ENCODE measurements around the gene COL5A1. TPM values are rescaled to one million over a fixed set of nuclear protein-coding genes. Genes with fewer than 3 reads are reported as not detected.

The COL5A1 gene
- total RNA-seq, 1 experiment from 2014 or later: 10.1 TPM

- H3K27me3 ChIP-seq (ENCODE audit: control insufficient read depth, insufficient read depth, low read length): no peaks in the 10 kb centered on the region
- no peak overlapping the region for H3K4me3 ChIP-seq (ENCODE audit: insufficient read depth, low read depth, low read length)
- DNase-seq: peak; percentile 95
- no peaks in the 10 kb centered on the region for H3K36me3 ChIP-seq (replicated peaks; ENCODE audit: control insufficient read depth, insufficient read depth, low read length)
Observed at GRCh38 chr9:134778841-134779411, 137.3 kb downstream of the COL5A1 start.

GRCh38 chr9:134779640-134780039, 138.0 kb downstream of the COL5A1 start:
- no peak for DNase-seq
- Histone ChIP-seq H3K36me3 (replicated peaks; ENCODE audit: control insufficient read depth, insufficient read depth, low read length) (no peaks in the 10 kb centered on the region), H3K27me3 (ENCODE audit: control insufficient read depth, insufficient read depth, low read length) (no peaks in the 10 kb centered on the region), H3K4me3 (ENCODE audit: insufficient read depth, low read depth, low read length) (no peak overlapping the region)

GRCh38 chr9:134781591-134782302, 140.1 kb downstream of the COL5A1 start:
- Histone ChIP-seq H3K27me3 (ENCODE audit: control insufficient read depth, insufficient read depth, low read length) (no peaks in the 10 kb centered on the region), H3K36me3 (replicated peaks; ENCODE audit: control insufficient read depth, insufficient read depth, low read length) (no peaks in the 10 kb centered on the region), H3K4me3 (ENCODE audit: insufficient read depth, low read depth, low read length) (no peak overlapping the region)
- peak; percentile 89 for DNase-seq

- Histone ChIP-seq H3K27me3 (ENCODE audit: control insufficient read depth, insufficient read depth, low read length) (no peaks in the 10 kb centered on the region), H3K4me3 (ENCODE audit: insufficient read depth, low read depth, low read length) (no peak overlapping the region), H3K36me3 (replicated peaks; ENCODE audit: control insufficient read depth, insufficient read depth, low read length) (no peaks in the 10 kb centered on the region)
- no peak for DNase-seq
Observed at GRCh38 chr9:134782921-134783698, 141.5 kb downstream of the COL5A1 start.

GRCh38 chr9:134783699-134784039, 142.1 kb downstream of the COL5A1 start:
- Histone ChIP-seq H3K27me3 (ENCODE audit: control insufficient read depth, insufficient read depth, low read length) (no peaks in the 10 kb centered on the region), H3K36me3 (replicated peaks; ENCODE audit: control insufficient read depth, insufficient read depth, low read length) (no peaks in the 10 kb centered on the region), H3K4me3 (ENCODE audit: insufficient read depth, low read depth, low read length) (no peak overlapping the region)
- DNase-seq: peak; percentile 61

GRCh38 chr9:134784577-134785305, 143.1 kb downstream of the COL5A1 start:
- Histone ChIP-seq H3K36me3 (replicated peaks; ENCODE audit: control insufficient read depth, insufficient read depth, low read length) (no peaks in the 10 kb centered on the region), H3K27me3 (ENCODE audit: control insufficient read depth, insufficient read depth, low read length) (no peaks in the 10 kb centered on the region)
- DNase-seq: peak; percentile 68

GRCh38 chr9:134785325-134786108, 143.9 kb downstream of the COL5A1 start:
- DNase-seq: no peak
- Histone ChIP-seq H3K27me3 (ENCODE audit: control insufficient read depth, insufficient read depth, low read length) (no peaks in the 10 kb centered on the region), H3K4me3 (ENCODE audit: insufficient read depth, low read depth, low read length) (no peak overlapping the region), H3K36me3 (replicated peaks; ENCODE audit: control insufficient read depth, insufficient read depth, low read length) (no peaks in the 10 kb centered on the region)

More at GRCh38 chr9:134784577-134785305, 143.1 kb downstream of the COL5A1 start:
- no peak overlapping the region for H3K4me3 ChIP-seq (ENCODE audit: insufficient read depth, low read depth, low read length)

- Histone ChIP-seq H3K4me3 (ENCODE audit: insufficient read depth, low read depth, low read length) (no peak overlapping the region), H3K36me3 (replicated peaks; ENCODE audit: control insufficient read depth, insufficient read depth, low read length) (no peaks in the 10 kb centered on the region), H3K27me3 (ENCODE audit: control insufficient read depth, insufficient read depth, low read length) (no peaks in the 10 kb centered on the region)
- DNase-seq: no peak
Observed at GRCh38 chr9:134787601-134788531, 146.3 kb downstream of the COL5A1 start.

GRCh38 chr9:134789168-134789567, 147.6 kb downstream of the COL5A1 start:
- Histone ChIP-seq H3K36me3 (replicated peaks; ENCODE audit: control insufficient read depth, insufficient read depth, low read length) (no peaks in the 10 kb centered on the region), H3K27me3 (ENCODE audit: control insufficient read depth, insufficient read depth, low read length) (no peaks in the 10 kb centered on the region), H3K4me3 (ENCODE audit: insufficient read depth, low read depth, low read length) (no peak overlapping the region)
- no peak for DNase-seq

GRCh38 chr9:134791009-134791408, 149.4 kb downstream of the COL5A1 start:
- no peak for DNase-seq
- no peak overlapping the region for H3K4me3 ChIP-seq (ENCODE audit: insufficient read depth, low read depth, low read length)
- no peaks in the 10 kb centered on the region for H3K36me3 ChIP-seq (replicated peaks; ENCODE audit: control insufficient read depth, insufficient read depth, low read length)
- H3K27me3 ChIP-seq (ENCODE audit: control insufficient read depth, insufficient read depth, low read length): no peaks in the 10 kb centered on the region

- Histone ChIP-seq H3K36me3 (replicated peaks; ENCODE audit: control insufficient read depth, insufficient read depth, low read length) (no peaks in the 10 kb centered on the region), H3K27me3 (ENCODE audit: control insufficient read depth, insufficient read depth, low read length) (no peaks in the 10 kb centered on the region), H3K4me3 (ENCODE audit: insufficient read depth, low read depth, low read length) (no peak overlapping the region)
- DNase-seq: no peak
Observed at GRCh38 chr9:134792627-134793026, 151.0 kb downstream of the COL5A1 start.

- Histone ChIP-seq H3K27me3 (ENCODE audit: control insufficient read depth, insufficient read depth, low read length) (no peaks in the 10 kb centered on the region), H3K36me3 (replicated peaks; ENCODE audit: control insufficient read depth, insufficient read depth, low read length) (no peaks in the 10 kb centered on the region), H3K4me3 (ENCODE audit: insufficient read depth, low read depth, low read length) (no peak overlapping the region)
- DNase-seq: no peak
Observed at GRCh38 chr9:134793288-134794188, 151.9 kb downstream of the COL5A1 start.
